Fibroblast of lung (primary cell): ENCODE measurements around the gene PLSCR1.

Experiments used
- EZH2 ChIP-seq: IDR thresholded peaks from 2 replicates; pipeline ENCODE4 v1.5.1; 2012; ENCODE audit warnings: low read length, control low read depth, mild to moderate bottlenecking; ENCODE audit errors: missing control alignments
- TF ChIP-seq, protein P1 (sequence below), 2 donors: IDR thresholded peaks in 1 of 2; conservative IDR thresholded peaks in 1 of 2; 1 replicate in 1 of 2; 2 replicates in 1 of 2; pipeline ENCODE4 v1.5.1; 2011 to 2012; ENCODE audit warnings: low read length in 2 of 2, control low read depth in 1 of 2, inconsistent platforms in 1 of 2, low read depth in 1 of 2, mild to moderate bottlenecking in 1 of 2

DNA sequence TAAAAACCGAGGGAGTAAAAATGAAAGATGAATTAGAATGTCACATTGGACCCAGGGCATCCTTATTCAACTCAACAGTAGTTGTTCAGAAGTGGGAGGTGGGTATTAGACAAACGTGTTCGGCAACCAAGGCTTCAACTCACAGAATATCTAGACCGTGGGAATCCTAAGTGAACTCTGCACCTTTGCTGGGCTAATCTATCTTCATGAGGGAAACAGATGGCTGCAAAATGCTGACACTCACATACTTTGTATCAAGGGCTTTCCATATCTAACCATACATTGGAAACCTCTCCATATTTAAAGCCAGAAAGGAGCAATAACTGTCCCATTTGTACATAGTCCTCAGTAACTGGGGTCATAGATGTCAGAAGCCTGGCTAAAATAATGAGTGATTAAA, 20.9 kb downstream of the PLSCR1 start:
- TF ChIP-seq, protein P1, sequence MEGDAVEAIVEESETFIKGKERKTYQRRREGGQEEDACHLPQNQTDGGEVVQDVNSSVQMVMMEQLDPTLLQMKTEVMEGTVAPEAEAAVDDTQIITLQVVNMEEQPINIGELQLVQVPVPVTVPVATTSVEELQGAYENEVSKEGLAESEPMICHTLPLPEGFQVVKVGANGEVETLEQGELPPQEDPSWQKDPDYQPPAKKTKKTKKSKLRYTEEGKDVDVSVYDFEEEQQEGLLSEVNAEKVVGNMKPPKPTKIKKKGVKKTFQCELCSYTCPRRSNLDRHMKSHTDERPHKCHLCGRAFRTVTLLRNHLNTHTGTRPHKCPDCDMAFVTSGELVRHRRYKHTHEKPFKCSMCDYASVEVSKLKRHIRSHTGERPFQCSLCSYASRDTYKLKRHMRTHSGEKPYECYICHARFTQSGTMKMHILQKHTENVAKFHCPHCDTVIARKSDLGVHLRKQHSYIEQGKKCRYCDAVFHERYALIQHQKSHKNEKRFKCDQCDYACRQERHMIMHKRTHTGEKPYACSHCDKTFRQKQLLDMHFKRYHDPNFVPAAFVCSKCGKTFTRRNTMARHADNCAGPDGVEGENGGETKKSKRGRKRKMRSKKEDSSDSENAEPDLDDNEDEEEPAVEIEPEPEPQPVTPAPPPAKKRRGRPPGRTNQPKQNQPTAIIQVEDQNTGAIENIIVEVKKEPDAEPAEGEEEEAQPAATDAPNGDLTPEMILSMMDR (conservative IDR thresholded peaks at IDR 0.05 in 1 of 2, IDR thresholded peaks at IDR 0.05 in 1 of 2; ENCODE audit: low read depth in 1 of 2, low read length in 2 of 2) = no peak
- TF ChIP-seq EZH2 = no peak
